M059J (cell line): ENCODE measurements around the gene IRAK4. TPM values are rescaled to one million over a fixed set of nuclear protein-coding genes. Genes with fewer than 3 reads are reported as not detected.

Experiments used
- DNase-seq: peaks from one replicate; pipeline ENCODE4 v3.0.0-alpha.2; 2012; ENCODE audit warnings: low read depth
- total RNA-seq: library from RNA; depleted of rRNA; stranded (reverse); fragments of >200 nt; shearing (Covaris generic); gene quantifications from 2 replicates; pipeline ENCODE4 v1.2.3, GENCODE V29; 2014

The IRAK4 gene
- total RNA-seq, 1 experiment from 2014 or later, result 21.9 TPM

GRCh38 chr12:43766291-43766690 lies 7.5 kb downstream of the IRAK4 start:
- DNase-seq, result no peak

GRCh38 chr12:43776498-43776897 lies 17.7 kb downstream of the IRAK4 start:
- DNase-seq, result peak; percentile 40

- peak; percentile 59 for DNase-seq
These were observed 28.3 kb downstream of the IRAK4 start for GRCh38 chr12:43786899-43787693.

- DNase-seq, result peak; percentile 46
These were observed 31.2 kb downstream of the IRAK4 start for GRCh38 chr12:43789941-43790340.

- peak; percentile 80 for DNase-seq
These were observed 37.0 kb downstream of the IRAK4 start for GRCh38 chr12:43795716-43796280.

- peak; percentile 21 for DNase-seq
These were observed 38.9 kb downstream of the IRAK4 start for GRCh38 chr12:43797561-43798217.

- DNase-seq, result peak; percentile 20
These were observed 46.6 kb downstream of the IRAK4 start for GRCh38 chr12:43805149-43805859.

GRCh38 chr12:43805860-43806736 lies 47.3 kb downstream of the IRAK4 start, which contains the start of gene TWF1:
Gene TWF1, minus strand, starts transcription at chr12:43806317. Its CDS starts 72 bp downstream, at chr12:43806245.
- DNase-seq, result peak; percentile 80

GRCh38 chr12:43806737-43807072 lies 48.0 kb downstream of the IRAK4 start:
- no peak for DNase-seq

- DNase-seq, result no peak
These were observed 48.6 kb downstream of the IRAK4 start for GRCh38 chr12:43807386-43807785.

GRCh38 chr12:43812057-43812456 lies 53.3 kb downstream of the IRAK4 start:
- DNase-seq, result no peak

GRCh38 chr12:43812926-43813325 lies 54.2 kb downstream of the IRAK4 start:
- DNase-seq, result peak; percentile 68

- DNase-seq, result no peak
These were observed 56.7 kb downstream of the IRAK4 start for GRCh38 chr12:43815416-43815815.

GRCh38 chr12:43816168-43816567 lies 57.4 kb downstream of the IRAK4 start:
- peak; percentile 55 for DNase-seq

GRCh38 chr12:43824207-43824775 lies 65.5 kb downstream of the IRAK4 start:
- no peak for DNase-seq

- DNase-seq, result no peak
These were observed 67.9 kb downstream of the IRAK4 start for GRCh38 chr12:43826681-43827080.

- no peak for DNase-seq
These were observed 68.3 kb downstream of the IRAK4 start for GRCh38 chr12:43827093-43827492.

GRCh38 chr12:43832463-43833168 lies 73.9 kb downstream of the IRAK4 start:
- DNase-seq, result no peak

GRCh38 chr12:43835264-43835655 lies 76.5 kb downstream of the IRAK4 start:
- peak; percentile 19 for DNase-seq
